ENCODE measurements around the gene SMCR8. TPM values are rescaled to one million over a fixed set of nuclear protein-coding genes. Genes with fewer than 3 reads are reported as not detected.
A peak's percentile ranks its signal among the peaks of the same experiment; 100 is the strongest.

SMCR8 gene
- total and polyA plus RNA-seq, 10 of the 15 experiments (the other 5 are each of a cell fraction or from before 2014, with no cell fraction given): 0.52 to 16.4 (median 8.0) TPM

GRCh38 chr17:18371455-18371854 lies 56.4 kb downstream of the SMCR8 start (continued):
- TF ChIP-seq, protein P1, sequence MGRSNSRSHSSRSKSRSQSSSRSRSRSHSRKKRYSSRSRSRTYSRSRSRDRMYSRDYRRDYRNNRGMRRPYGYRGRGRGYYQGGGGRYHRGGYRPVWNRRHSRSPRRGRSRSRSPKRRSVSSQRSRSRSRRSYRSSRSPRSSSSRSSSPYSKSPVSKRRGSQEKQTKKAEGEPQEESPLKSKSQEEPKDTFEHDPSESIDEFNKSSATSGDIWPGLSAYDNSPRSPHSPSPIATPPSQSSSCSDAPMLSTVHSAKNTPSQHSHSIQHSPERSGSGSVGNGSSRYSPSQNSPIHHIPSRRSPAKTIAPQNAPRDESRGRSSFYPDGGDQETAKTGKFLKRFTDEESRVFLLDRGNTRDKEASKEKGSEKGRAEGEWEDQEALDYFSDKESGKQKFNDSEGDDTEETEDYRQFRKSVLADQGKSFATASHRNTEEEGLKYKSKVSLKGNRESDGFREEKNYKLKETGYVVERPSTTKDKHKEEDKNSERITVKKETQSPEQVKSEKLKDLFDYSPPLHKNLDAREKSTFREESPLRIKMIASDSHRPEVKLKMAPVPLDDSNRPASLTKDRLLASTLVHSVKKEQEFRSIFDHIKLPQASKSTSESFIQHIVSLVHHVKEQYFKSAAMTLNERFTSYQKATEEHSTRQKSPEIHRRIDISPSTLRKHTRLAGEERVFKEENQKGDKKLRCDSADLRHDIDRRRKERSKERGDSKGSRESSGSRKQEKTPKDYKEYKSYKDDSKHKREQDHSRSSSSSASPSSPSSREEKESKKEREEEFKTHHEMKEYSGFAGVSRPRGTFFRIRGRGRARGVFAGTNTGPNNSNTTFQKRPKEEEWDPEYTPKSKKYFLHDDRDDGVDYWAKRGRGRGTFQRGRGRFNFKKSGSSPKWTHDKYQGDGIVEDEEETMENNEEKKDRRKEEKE (IDR thresholded peaks at IDR 0.05): no peak
- TF ChIP-seq EP300 (IDR thresholded peaks at IDR 0.05; ENCODE audit: borderline replicate concordance in 1 of 2, control insufficient read depth in 1 of 2, low read depth in 2 of 2, low read length in 2 of 2) (peak; percentile 35 to 67; a peak in 1 of 4 replicates), NRF1 (conservative IDR thresholded peaks at IDR 0.05; ENCODE audit: low read depth, low read length) (no peak), ZNF622 (IDR thresholded peaks at IDR 0.05) (no peak), PAX8 (IDR thresholded peaks at IDR 0.05) (no peak), NR2C2 (IDR thresholded peaks at IDR 0.05; ENCODE audit: borderline replicate concordance, control insufficient read depth, insufficient read length, low read depth) (no peak), TCF7 (IDR thresholded peaks at IDR 0.05; ENCODE audit: borderline replicate concordance) (no peak), ZBTB4 (CRISPR knock-in tag; IDR thresholded peaks at IDR 0.05) (no peak), EED (IDR thresholded peaks at IDR 0.05; ENCODE audit: low read depth) (no peak), HDAC6 (IDR thresholded peaks at IDR 0.05; ENCODE audit: unreplicated experiment) (no peak), SKIL (IDR thresholded peaks at IDR 0.05; ENCODE audit: low read depth, poor library complexity, severe bottlenecking) (peak; percentile 92), FOXK2 (IDR thresholded peaks at IDR 0.05) (no peak), NBN (IDR thresholded peaks at IDR 0.05) (no peak; the same call in 1 of the 2 replicates), IKZF2 (IDR thresholded peaks at IDR 0.05) (peak; percentile 19 to 37; a peak in 1 of 4 replicates)
- TF ChIP-seq, protein P2, sequence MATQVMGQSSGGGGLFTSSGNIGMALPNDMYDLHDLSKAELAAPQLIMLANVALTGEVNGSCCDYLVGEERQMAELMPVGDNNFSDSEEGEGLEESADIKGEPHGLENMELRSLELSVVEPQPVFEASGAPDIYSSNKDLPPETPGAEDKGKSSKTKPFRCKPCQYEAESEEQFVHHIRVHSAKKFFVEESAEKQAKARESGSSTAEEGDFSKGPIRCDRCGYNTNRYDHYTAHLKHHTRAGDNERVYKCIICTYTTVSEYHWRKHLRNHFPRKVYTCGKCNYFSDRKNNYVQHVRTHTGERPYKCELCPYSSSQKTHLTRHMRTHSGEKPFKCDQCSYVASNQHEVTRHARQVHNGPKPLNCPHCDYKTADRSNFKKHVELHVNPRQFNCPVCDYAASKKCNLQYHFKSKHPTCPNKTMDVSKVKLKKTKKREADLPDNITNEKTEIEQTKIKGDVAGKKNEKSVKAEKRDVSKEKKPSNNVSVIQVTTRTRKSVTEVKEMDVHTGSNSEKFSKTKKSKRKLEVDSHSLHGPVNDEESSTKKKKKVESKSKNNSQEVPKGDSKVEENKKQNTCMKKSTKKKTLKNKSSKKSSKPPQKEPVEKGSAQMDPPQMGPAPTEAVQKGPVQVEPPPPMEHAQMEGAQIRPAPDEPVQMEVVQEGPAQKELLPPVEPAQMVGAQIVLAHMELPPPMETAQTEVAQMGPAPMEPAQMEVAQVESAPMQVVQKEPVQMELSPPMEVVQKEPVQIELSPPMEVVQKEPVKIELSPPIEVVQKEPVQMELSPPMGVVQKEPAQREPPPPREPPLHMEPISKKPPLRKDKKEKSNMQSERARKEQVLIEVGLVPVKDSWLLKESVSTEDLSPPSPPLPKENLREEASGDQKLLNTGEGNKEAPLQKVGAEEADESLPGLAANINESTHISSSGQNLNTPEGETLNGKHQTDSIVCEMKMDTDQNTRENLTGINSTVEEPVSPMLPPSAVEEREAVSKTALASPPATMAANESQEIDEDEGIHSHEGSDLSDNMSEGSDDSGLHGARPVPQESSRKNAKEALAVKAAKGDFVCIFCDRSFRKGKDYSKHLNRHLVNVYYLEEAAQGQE (IDR thresholded peaks at IDR 0.05; ENCODE audit: low read depth, low read length): no peak
- TF ChIP-seq, protein P3, sequence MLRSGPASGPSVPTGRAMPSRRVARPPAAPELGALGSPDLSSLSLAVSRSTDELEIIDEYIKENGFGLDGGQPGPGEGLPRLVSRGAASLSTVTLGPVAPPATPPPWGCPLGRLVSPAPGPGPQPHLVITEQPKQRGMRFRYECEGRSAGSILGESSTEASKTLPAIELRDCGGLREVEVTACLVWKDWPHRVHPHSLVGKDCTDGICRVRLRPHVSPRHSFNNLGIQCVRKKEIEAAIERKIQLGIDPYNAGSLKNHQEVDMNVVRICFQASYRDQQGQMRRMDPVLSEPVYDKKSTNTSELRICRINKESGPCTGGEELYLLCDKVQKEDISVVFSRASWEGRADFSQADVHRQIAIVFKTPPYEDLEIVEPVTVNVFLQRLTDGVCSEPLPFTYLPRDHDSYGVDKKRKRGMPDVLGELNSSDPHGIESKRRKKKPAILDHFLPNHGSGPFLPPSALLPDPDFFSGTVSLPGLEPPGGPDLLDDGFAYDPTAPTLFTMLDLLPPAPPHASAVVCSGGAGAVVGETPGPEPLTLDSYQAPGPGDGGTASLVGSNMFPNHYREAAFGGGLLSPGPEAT (IDR thresholded peaks at IDR 0.05; ENCODE audit: low read depth): no peak
